GM23338 (cell line): ENCODE results near the gene ACOX2. TPM values are rescaled to one million over a fixed set of nuclear protein-coding genes. Genes with fewer than 3 reads are reported as not detected.

ENCODE experiments used
- ATAC-seq: fragments of 200-7000 bp; cut with Tn5 transposase; 3 replicates; pipeline ENCODE4 v1.9.1; 2020
- DNase-seq: peaks from one replicate; pipeline ENCODE4 v3.0.0-alpha.2; 2015; ENCODE audit warnings: low spot score
- H2AFZ ChIP-seq: fragments of 200-600 bp; sonication (generic); 2 replicates; pipeline ENCODE4 v1.8.0; 2016; ENCODE audit warnings: antibody characterized with exemption, mild to moderate bottlenecking, moderate library complexity
- H3F3A ChIP-seq: fragments of 200-600 bp; sonication (generic); replicated peaks from 2 replicates; pipeline ENCODE4 v1.8.0; 2017; ENCODE audit warnings: antibody characterized with exemption, mixed run types, low read depth
- H3K27ac ChIP-seq: fragments of 200-600 bp; sonication (generic); 2 replicates; pipeline ENCODE4 v1.6.1; 2016; ENCODE audit warnings: low read depth
- H3K27me3 ChIP-seq: fragments of 200-600 bp; sonication (generic); 2 replicates; pipeline ENCODE4 v1.8.0; 2016; ENCODE audit warnings: mild to moderate bottlenecking, mixed run types, moderate library complexity; ENCODE audit not compliant: insufficient read depth
- H3K36me3 ChIP-seq: fragments of 200-600 bp; sonication (generic); 2 replicates; pipeline ENCODE4 v1.8.0; 2016; ENCODE audit warnings: mild to moderate bottlenecking; ENCODE audit not compliant: insufficient read depth
- H3K4me1 ChIP-seq: fragments of 200-600 bp; sonication (generic); 2 replicates; pipeline ENCODE4 v1.8.0; 2016; ENCODE audit warnings: mild to moderate bottlenecking, moderate library complexity; ENCODE audit not compliant: insufficient read depth
- H3K4me2 ChIP-seq: fragments of 200-600 bp; sonication (generic); 2 replicates; pipeline ENCODE4 v1.7.1; 2017; ENCODE audit warnings: mixed run types
- H3K4me3 ChIP-seq: fragments of 200-600 bp; sonication (generic); 2 replicates; pipeline ENCODE4 v1.6.1; 2016; ENCODE audit warnings: mixed run types
- H3K79me2 ChIP-seq: fragments of 200-600 bp; sonication (generic); replicated peaks from 2 replicates; pipeline ENCODE4 v1.8.0; 2017; ENCODE audit warnings: mild to moderate bottlenecking; ENCODE audit not compliant: insufficient read depth
- H3K9me2 ChIP-seq: fragments of 200-600 bp; sonication (generic); 2 replicates; pipeline ENCODE4 v1.8.0; 2017; ENCODE audit not compliant: insufficient read depth
- H4K20me1 ChIP-seq: fragments of 200-600 bp; sonication (generic); replicated peaks from 2 replicates; pipeline ENCODE4 v1.8.0; 2017; ENCODE audit warnings: mild to moderate bottlenecking; ENCODE audit not compliant: insufficient read depth
- H3K27ac Mint-ChIP-seq: 2 replicates; pipeline ENCODE4 v1.8.0; 2020; ENCODE audit warnings: inconsistent platforms, mild to moderate bottlenecking, moderate library complexity, mixed read lengths
- H3K27me3 Mint-ChIP-seq: 3 replicates; pipeline ENCODE4 v1.8.0; 2022; ENCODE audit warnings: low read depth, mild to moderate bottlenecking, moderate library complexity, mixed read lengths, inconsistent platforms; ENCODE audit not compliant: insufficient read depth, poor library complexity
- H3K36me3 Mint-ChIP-seq: 3 replicates; pipeline ENCODE4 v1.8.0; 2021; ENCODE audit warnings: low read depth, mild to moderate bottlenecking, inconsistent platforms, moderate library complexity, mixed read lengths
- H3K4me1 Mint-ChIP-seq: 3 replicates; pipeline ENCODE4 v1.8.0; 2020; ENCODE audit warnings: mild to moderate bottlenecking, inconsistent platforms, mixed read lengths
- H3K4me3 Mint-ChIP-seq: 3 replicates; pipeline ENCODE4 v1.8.0; 2021; ENCODE audit warnings: moderate library complexity, mild to moderate bottlenecking, inconsistent platforms, mixed read lengths
- H3K9me3 Mint-ChIP-seq: 3 replicates; pipeline ENCODE4 v1.8.0; 2020; ENCODE audit warnings: moderate library complexity, mild to moderate bottlenecking, inconsistent platforms, mixed read lengths
- CTCF ChIP-seq, 2 experiments: fragments of 200-600 bp in 1 of 2; sonication (generic) in 1 of 2; conservative IDR thresholded peaks; 2 replicates each; pipeline versions ENCODE4 v1.5.1 to v1.6.1; 2016 to 2017; ENCODE audit warnings: antibody characterized with exemption in 2 of 2, low read depth in 2 of 2, mild to moderate bottlenecking in 2 of 2, moderate library complexity in 1 of 2
- NANOG ChIP-seq: IDR thresholded peaks from 2 replicates; pipeline ENCODE4 v1.6.1; 2016; ENCODE audit warnings: antibody characterized with exemption, borderline replicate concordance
- POLR2AphosphoS5 ChIP-seq: IDR thresholded peaks from 2 replicates; pipeline ENCODE4 v1.6.1; 2016; ENCODE audit warnings: antibody characterized with exemption, low read depth
- polyA plus RNA-seq: library from polyadenylated mRNA; unstranded; fragments of >200 nt; fragmentation: Nextera tagmentation; extraction: Ambion mirVana; gene quantifications from 2 replicates; pipeline ENCODE4 v1.2.1, GENCODE V29; 2016
- total RNA-seq: library from RNA; depleted of rRNA; stranded (reverse); fragments of >200 nt; shearing (Covaris generic); gene quantifications from 2 replicates; pipeline ENCODE4 v1.2.3, GENCODE V29; 2014
- TF ChIP-seq, protein P1 (sequence below): fragments of 250-450 bp; sonication (Bioruptor Pico); IDR thresholded peaks from 2 replicates; pipeline ENCODE4 v1.5.0; 2020; ENCODE audit warnings: mild to moderate bottlenecking, moderate library complexity

Gene ACOX2
- total and polyA plus RNA-seq, 2 experiments from 2014 or later = 1.1 to 1.9 TPM

GRCh38 chr3:58534592-58535494, 2.1 kb downstream of the ACOX2 start (continued):
- TF ChIP-seq, protein P1, sequence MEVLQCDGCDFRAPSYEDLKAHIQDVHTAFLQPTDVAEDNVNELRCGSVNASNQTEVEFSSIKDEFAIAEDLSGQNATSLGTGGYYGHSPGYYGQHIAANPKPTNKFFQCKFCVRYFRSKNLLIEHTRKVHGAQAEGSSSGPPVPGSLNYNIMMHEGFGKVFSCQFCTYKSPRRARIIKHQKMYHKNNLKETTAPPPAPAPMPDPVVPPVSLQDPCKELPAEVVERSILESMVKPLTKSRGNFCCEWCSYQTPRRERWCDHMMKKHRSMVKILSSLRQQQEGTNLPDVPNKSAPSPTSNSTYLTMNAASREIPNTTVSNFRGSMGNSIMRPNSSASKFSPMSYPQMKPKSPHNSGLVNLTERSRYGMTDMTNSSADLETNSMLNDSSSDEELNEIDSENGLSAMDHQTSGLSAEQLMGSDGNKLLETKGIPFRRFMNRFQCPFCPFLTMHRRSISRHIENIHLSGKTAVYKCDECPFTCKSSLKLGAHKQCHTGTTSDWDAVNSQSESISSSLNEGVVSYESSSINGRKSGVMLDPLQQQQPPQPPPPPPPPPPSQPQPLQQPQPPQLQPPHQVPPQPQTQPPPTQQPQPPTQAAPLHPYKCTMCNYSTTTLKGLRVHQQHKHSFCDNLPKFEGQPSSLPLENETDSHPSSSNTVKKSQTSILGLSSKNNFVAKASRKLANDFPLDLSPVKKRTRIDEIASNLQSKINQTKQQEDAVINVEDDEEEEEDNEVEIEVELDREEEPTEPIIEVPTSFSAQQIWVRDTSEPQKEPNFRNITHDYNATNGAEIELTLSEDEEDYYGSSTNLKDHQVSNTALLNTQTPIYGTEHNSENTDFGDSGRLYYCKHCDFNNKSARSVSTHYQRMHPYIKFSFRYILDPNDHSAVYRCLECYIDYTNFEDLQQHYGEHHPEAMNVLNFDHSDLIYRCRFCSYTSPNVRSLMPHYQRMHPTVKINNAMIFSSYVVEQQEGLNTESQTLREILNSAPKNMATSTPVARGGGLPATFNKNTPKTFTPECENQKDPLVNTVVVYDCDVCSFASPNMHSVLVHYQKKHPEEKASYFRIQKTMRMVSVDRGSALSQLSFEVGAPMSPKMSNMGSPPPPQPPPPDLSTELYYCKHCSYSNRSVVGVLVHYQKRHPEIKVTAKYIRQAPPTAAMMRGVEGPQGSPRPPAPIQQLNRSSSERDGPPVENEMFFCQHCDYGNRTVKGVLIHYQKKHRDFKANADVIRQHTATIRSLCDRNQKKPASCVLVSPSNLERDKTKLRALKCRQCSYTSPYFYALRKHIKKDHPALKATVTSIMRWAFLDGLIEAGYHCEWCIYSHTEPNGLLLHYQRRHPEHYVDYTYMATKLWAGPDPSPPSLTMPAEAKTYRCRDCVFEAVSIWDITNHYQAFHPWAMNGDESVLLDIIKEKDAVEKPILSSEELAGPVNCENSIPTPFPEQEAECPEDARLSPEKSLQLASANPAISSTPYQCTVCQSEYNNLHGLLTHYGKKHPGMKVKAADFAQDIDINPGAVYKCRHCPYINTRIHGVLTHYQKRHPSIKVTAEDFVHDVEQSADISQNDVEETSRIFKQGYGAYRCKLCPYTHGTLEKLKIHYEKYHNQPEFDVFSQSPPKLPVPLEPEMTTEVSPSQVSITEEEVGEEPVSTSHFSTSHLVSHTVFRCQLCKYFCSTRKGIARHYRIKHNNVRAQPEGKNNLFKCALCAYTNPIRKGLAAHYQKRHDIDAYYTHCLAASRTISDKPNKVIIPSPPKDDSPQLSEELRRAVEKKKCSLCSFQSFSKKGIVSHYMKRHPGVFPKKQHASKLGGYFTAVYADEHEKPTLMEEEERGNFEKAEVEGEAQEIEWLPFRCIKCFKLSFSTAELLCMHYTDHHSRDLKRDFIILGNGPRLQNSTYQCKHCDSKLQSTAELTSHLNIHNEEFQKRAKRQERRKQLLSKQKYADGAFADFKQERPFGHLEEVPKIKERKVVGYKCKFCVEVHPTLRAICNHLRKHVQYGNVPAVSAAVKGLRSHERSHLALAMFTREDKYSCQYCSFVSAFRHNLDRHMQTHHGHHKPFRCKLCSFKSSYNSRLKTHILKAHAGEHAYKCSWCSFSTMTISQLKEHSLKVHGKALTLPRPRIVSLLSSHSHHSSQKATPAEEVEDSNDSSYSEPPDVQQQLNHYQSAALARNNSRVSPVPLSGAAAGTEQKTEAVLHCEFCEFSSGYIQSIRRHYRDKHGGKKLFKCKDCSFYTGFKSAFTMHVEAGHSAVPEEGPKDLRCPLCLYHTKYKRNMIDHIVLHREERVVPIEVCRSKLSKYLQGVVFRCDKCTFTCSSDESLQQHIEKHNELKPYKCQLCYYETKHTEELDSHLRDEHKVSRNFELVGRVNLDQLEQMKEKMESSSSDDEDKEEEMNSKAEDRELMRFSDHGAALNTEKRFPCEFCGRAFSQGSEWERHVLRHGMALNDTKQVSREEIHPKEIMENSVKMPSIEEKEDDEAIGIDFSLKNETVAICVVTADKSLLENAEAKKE (CRISPR knock-in tag) = no peak

- no peaks in the 10 kb centered on the region for H4K20me1 ChIP-seq
- peaks cover 17% of the 10 kb centered on the region for H3K4me1 Mint-ChIP-seq
- peak; percentile 81 for DNase-seq
- H3K27ac Mint-ChIP-seq = no peak overlapping the region
- H2AFZ ChIP-seq = peak overlapping the region; percentile 91
- no peaks in the 10 kb centered on the region for H3K9me2 ChIP-seq
- H3K27me3 Mint-ChIP-seq = peaks cover 9% of the 10 kb centered on the region
- no peaks in the 10 kb centered on the region for H3F3A ChIP-seq
- H3K4me3 Mint-ChIP-seq = no peak overlapping the region
- no peaks in the 10 kb centered on the region for H3K4me1 ChIP-seq
- H3K79me2 ChIP-seq = no peaks in the 10 kb centered on the region
- no peak overlapping the region for H3K27ac ChIP-seq
- no peaks in the 10 kb centered on the region for H3K36me3 ChIP-seq
- H3K4me3 ChIP-seq = no peak overlapping the region
- no peaks in the 10 kb centered on the region for H3K36me3 Mint-ChIP-seq
- H3K4me2 ChIP-seq = no peak overlapping the region
- ATAC-seq = peak; percentile 71
- no peaks in the 10 kb centered on the region for H3K27me3 ChIP-seq
- no peaks in the 10 kb centered on the region for H3K9me3 Mint-ChIP-seq
- TF ChIP-seq NANOG (no peak), CTCF (conservative IDR thresholded peaks at IDR 0.05; ENCODE audit: low read depth in 2 of 2) (peak; percentile 87 to 95), POLR2AphosphoS5 (no peak)
- TF ChIP-seq, protein P1 (CRISPR knock-in tag) = no peak
These were observed 4.2 kb downstream of the ACOX2 start for GRCh38 chr3:58532794-58533220.
